ENCODE measurements around the gene DIMT1.

Gene DIMT1

GRCh38 chr5:62369039-62369438 is 34.7 kb downstream of the DIMT1 start:
- DNase-seq = no peak

DNA sequence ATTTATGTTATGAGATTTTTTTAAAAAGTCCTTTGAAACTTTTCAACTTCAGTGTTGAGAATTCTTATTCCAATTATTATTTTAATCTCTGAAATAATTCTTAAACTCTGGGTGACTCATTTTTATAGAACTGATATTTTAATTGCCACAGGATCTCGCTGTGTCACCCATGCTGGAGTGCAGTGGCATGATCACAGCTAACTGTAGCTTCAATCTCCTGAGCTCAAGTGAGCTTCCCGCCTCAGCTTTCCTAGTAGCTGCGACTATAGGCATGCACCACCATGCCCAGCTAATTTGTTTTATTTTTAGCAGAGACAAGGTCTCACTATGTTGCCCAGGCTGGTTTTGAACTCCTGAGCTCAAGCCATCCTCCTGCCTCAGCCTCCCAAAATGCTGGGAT is 41.0 kb downstream of the DIMT1 start:
- DNase-seq = no peak

GRCh38 chr5:62354028-62354874 is 49.5 kb downstream of the DIMT1 start:
- DNase-seq = peak; percentile 27

- no peak for DNase-seq
These were observed 54.8 kb downstream of the DIMT1 start for GRCh38 chr5:62348723-62349481.

DNA sequence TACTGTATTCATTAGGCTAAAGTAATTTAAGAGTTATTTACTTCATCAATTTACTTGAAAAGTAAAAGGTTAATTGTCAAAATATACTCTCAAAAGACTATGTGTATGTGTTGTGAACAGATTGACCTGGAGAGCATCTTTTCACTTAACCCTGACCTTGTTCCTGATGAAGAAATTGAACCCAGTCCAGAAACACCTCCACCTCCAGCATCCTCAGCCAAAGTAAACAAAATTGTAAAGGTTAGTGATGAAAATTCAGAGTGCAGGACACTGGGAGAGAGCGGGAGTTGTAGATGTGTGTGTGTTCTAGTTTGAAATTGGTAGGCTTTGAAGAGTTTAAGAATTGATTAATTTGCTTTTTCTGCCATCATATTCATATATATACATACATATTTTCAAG is 55.8 kb downstream of the DIMT1 start:
- no peak for DNase-seq

DNA sequence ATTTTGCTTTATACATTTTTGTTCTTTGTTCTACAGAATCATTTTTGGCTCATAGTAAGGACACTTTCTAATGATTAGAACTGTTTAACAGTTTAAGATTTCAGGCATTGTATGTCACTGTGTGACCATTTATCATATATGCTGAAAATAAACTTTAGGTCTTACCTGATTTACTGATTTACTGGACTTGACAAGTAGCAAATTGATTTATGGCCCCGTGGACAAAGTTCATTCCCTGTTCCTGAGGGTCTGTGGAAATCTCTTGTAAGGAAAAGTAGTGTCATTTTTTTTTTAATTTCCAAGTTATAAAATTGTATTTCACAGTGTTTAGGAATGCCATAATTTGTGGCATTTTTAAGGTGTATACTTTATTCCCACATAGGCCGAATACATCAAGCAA is 57.0 kb downstream of the DIMT1 start:
- DNase-seq = no peak

DNA sequence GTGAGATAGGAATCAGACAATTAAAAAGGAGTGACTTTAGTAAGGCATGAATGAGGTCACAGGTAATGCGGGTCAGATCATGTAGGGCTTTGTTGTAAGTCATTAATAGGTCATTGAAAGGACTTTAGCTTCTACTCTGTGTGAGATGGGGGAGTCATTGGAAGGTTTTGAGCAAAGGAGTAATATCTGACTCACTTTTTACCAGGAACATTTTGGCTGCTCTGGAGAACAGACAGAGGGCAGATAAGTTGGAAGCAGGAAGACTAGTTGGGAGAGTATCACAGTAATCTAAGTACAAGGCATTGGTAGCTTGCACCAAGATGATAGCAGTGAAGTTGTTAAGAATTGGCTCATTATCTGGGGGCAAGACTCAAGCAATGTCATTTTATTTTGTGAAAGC is 60.3 kb downstream of the DIMT1 start:
- no peak for DNase-seq

- DNase-seq = no peak
These were observed 61.2 kb downstream of the DIMT1 start for GRCh38 chr5:62342476-62342837.

- DNase-seq = no peak
These were observed 61.8 kb downstream of the DIMT1 start for GRCh38 chr5:62341783-62342475.

DNA sequence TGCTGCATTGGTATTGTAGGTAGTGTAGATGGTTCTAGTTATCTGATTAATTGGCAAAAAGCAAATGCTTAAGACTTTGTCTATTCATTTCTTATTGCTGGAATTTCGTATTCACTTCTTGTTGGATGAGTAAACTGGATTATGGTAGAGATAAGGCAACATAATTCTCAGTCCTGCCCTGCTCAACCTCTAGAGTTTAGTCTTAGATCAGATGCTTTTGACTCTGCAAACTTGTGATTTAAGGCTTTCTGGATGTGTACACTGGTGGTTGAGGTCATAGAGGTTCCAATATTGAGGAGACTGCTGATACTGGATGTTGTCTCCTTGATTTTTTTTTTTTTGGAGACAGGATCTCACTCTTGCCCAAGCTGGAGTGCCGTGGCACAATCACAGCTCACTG is 62.7 kb downstream of the DIMT1 start:
- no peak for DNase-seq

DNA sequence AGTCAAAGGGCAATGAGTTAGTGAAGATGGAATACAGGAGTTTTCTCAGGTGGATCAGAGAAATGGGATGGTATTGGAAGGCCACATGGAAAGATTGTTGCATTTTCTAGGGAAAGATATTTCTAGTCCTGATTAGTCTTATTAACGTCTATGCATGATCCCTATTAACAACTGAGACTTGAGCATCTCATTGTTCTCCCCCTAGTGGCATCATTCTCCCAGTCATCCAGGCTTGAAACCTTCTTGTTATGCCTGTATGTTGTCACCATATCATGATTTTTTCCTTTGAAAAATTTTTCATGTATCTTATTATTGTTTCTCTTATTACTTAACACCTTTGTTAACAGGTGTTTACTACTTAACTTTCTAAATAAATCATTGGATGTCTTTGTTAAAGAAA is 63.3 kb downstream of the DIMT1 start:
- peak; percentile 12 for DNase-seq

All from fibroblast of skin of abdomen (primary cell).